ENCODE results near the gene ABHD17C. TPM values are rescaled to one million over a fixed set of nuclear protein-coding genes. Genes with fewer than 3 reads are reported as not detected.

Gene ABHD17C
- total and polyA plus RNA-seq, 2 donors (not counting 3 experiments of a cell fraction or from before 2014, with no cell fraction given) = 5.9 to 10.9 TPM

- H3K27ac ChIP-seq (ENCODE audit: insufficient read depth, low read depth, low read length) = no peak overlapping the region
- no peaks in the 10 kb centered on the region for H3K9me3 ChIP-seq (replicated peaks; ENCODE audit: control insufficient read depth, insufficient read depth, low read length)
- TF ChIP-seq MYC (IDR thresholded peaks at IDR 0.05; ENCODE audit: low read depth, low read length) (no peak), MAX (IDR thresholded peaks at IDR 0.05; ENCODE audit: insufficient read depth, insufficient read length) (no peak), GATA2 (IDR thresholded peaks at IDR 0.05; ENCODE audit: insufficient read depth, insufficient read length, low read depth, low read length) (no peak), POLR2A (IDR thresholded peaks at IDR 0.05; ENCODE audit: low read depth, low read length) (no peak), CTCF (IDR thresholded peaks at IDR 0.05; ENCODE audit: extremely low read depth in 1 of 2, insufficient read depth in 1 of 2, low read depth in 1 of 2, low read length in 2 of 2) (no peak), EZH2 (IDR thresholded peaks at IDR 0.05; ENCODE audit: borderline replicate concordance, low read depth, low read length, severe bottlenecking) (no peak), JUN (IDR thresholded peaks at IDR 0.05; ENCODE audit: borderline replicate concordance, insufficient read depth, insufficient read length, low read depth) (no peak), FOS (IDR thresholded peaks at IDR 0.05; ENCODE audit: borderline replicate concordance, insufficient read depth, low read length) (no peak), POLR2AphosphoS5 (IDR thresholded peaks at IDR 0.05; ENCODE audit: insufficient read depth, low read depth, low read length) (no peak)
- H3K9ac ChIP-seq (replicated peaks; ENCODE audit: extremely low read depth, insufficient read depth, low read length) = no peak overlapping the region
- no peak overlapping the region for H3K4me2 ChIP-seq (ENCODE audit: insufficient read depth, low read length)
- dilution Hi-C loops (cut with MboI; ENCODE audit: extremely low pct_ligation_motif_present, low sequenced_read_pairs) = no loop called here
- no peaks in the 10 kb centered on the region for H3K36me3 ChIP-seq (ENCODE audit: control insufficient read depth in 2 of 2, extremely low read depth in 1 of 2, insufficient read depth in 2 of 2, low read length in 2 of 2)
- no peaks in the 10 kb centered on the region for H3K79me2 ChIP-seq (ENCODE audit: control insufficient read depth, insufficient read depth, low read length)
- no peak overlapping the region for H2AFZ ChIP-seq (ENCODE audit: low read depth, low read length)
- intact Hi-C loops (cut with micrococcal nuclease) = no loop called here
- H3K4me1 ChIP-seq (ENCODE audit: control insufficient read depth, extremely low read depth, insufficient read depth, low read length) = peaks cover 4% of the 10 kb centered on the region
- BruUV-seq (replicated peaks) = no TSS peak
- H3K27me3 ChIP-seq (ENCODE audit: control insufficient read depth in 2 of 2, insufficient read depth in 2 of 2, low read length in 2 of 2) = no peaks in the 10 kb centered on the region
- CTCF ChIA-PET = interaction anchor here (2.0 kb wide), 1 partner anchor 205 kb away, joined by 9 read pairs; no protein-coding TSS in a partner anchor
- POLR2A ChIA-PET = no interaction called here
- DNase-seq (ENCODE audit: low read depth, low spot score) (no peak), FAIRE-seq (no peak)
- no peaks in the 10 kb centered on the region for H3K9me1 ChIP-seq (replicated peaks; ENCODE audit: control insufficient read depth, extremely low read depth, insufficient read depth, low read length)
- no peak overlapping the region for H3K4me3 ChIP-seq (replicated peaks in 1 of 3; ENCODE audit: insufficient read depth in 1 of 3, low read depth in 1 of 3, low read length in 3 of 3)
- no peaks in the 10 kb centered on the region for H4K20me1 ChIP-seq (replicated peaks; ENCODE audit: control insufficient read depth, extremely low read depth, insufficient read depth, low read length)
Measured at GRCh38 chr15:80773122-80773551, 78.0 kb downstream of the ABHD17C start.

All from endothelial cell of umbilical vein (primary cell).